ENCODE measurements around the gene RIC1.
"Not testable (repeated sequence)": the region's sequence is repeated elsewhere in the genome, so short reads cannot be mapped to it uniquely, and the experiment has no call there.

RIC1 gene

GRCh38 chr9:5675046-5675445 is 46.1 kb downstream of the RIC1 start:
- DNase-seq, result not testable (repeated sequence)

- DNase-seq, result not testable (repeated sequence)
Measured at GRCh38 chr9:5683591-5683990, 54.7 kb downstream of the RIC1 start.

GRCh38 chr9:5684101-5684500 is 55.2 kb downstream of the RIC1 start:
- DNase-seq, result no peak

- no peak for DNase-seq
Measured at GRCh38 chr9:5688109-5688508, 59.2 kb downstream of the RIC1 start.

GRCh38 chr9:5690278-5690677 is 61.4 kb downstream of the RIC1 start:
- DNase-seq, result no peak

- DNase-seq, result no peak
Measured at GRCh38 chr9:5695860-5696259, 67.0 kb downstream of the RIC1 start.

- DNase-seq, result no peak
Measured at GRCh38 chr9:5696884-5697283, 68.0 kb downstream of the RIC1 start.

GRCh38 chr9:5698004-5698403 is 69.1 kb downstream of the RIC1 start:
- no peak for DNase-seq

GRCh38 chr9:5698810-5699556 is 70.1 kb downstream of the RIC1 start:
- DNase-seq, result no peak

GRCh38 chr9:5708414-5708813 is 79.5 kb downstream of the RIC1 start:
- DNase-seq, result no peak

- DNase-seq, result no peak
Measured at GRCh38 chr9:5712651-5713390, 83.9 kb downstream of the RIC1 start.

GRCh38 chr9:5714501-5715401 is 85.8 kb downstream of the RIC1 start:
- DNase-seq, result no peak

GRCh38 chr9:5715548-5716127 is 86.7 kb downstream of the RIC1 start:
- DNase-seq, result no peak

- not testable (repeated sequence) for DNase-seq
Measured at GRCh38 chr9:5717434-5717833, 88.5 kb downstream of the RIC1 start.

GRCh38 chr9:5718296-5719032 is 89.6 kb downstream of the RIC1 start:
- DNase-seq, result no peak

- DNase-seq, result no peak
Measured at GRCh38 chr9:5719100-5719926, 90.4 kb downstream of the RIC1 start.

- DNase-seq, result no peak
Measured at GRCh38 chr9:5720151-5720550, 91.2 kb downstream of the RIC1 start.

- DNase-seq, result no peak
Measured at GRCh38 chr9:5721279-5722087, 92.6 kb downstream of the RIC1 start.

- DNase-seq, result not testable (repeated sequence)
Measured at GRCh38 chr9:5722679-5723078, 93.8 kb downstream of the RIC1 start.

- DNase-seq, result no peak
Measured at GRCh38 chr9:5735072-5735471, 106.2 kb downstream of the RIC1 start.

All from NCI-H748 treated with DMSO at 0.1 percent for 48 hours (cell line).